Mesodermal cell (in vitro differentiated cells): ENCODE results near the gene SLC4A4.

Experiments used
- H3K27ac ChIP-seq: 2 replicates; pipeline ENCODE4 v1.7.0; 2013; ENCODE audit warnings: mild to moderate bottlenecking, low read depth, low read length, moderate library complexity; ENCODE audit not compliant: severe bottlenecking
- H3K36me3 ChIP-seq: 2 replicates; pipeline ENCODE4 v1.7.1; 2013; ENCODE audit warnings: mild to moderate bottlenecking, low read length, moderate library complexity; ENCODE audit not compliant: control insufficient read depth, insufficient read depth
- H3K4me1 ChIP-seq: one replicate; pipeline ENCODE4 v1.7.1; 2013; ENCODE audit warnings: mild to moderate bottlenecking, low read length; ENCODE audit not compliant: insufficient read depth, control insufficient read depth, poor library complexity, severe bottlenecking
- H3K4me3 ChIP-seq: 2 replicates; pipeline ENCODE4 v1.7.0; 2013; ENCODE audit warnings: low read length, control low read depth, mild to moderate bottlenecking; ENCODE audit not compliant: insufficient read depth, poor library complexity, severe bottlenecking; ENCODE audit errors: extremely low read depth
- H3K9me3 ChIP-seq: 2 replicates; pipeline ENCODE4 v1.7.1; 2013; ENCODE audit warnings: mild to moderate bottlenecking, low read length, moderate library complexity; ENCODE audit not compliant: control insufficient read depth
- whole genome bisulfite sequencing, 2 experiments: methylation state at CpG; one replicate each; pipeline ENCODE4 v1.1.5; 2013; ENCODE audit warnings: missing lambda C conversion rate in 2 of 2; ENCODE audit not compliant: insufficient coverage in 2 of 2; 5-methylcytosine and 5-hydroxymethylcytosine counted together

SLC4A4 gene

DNA sequence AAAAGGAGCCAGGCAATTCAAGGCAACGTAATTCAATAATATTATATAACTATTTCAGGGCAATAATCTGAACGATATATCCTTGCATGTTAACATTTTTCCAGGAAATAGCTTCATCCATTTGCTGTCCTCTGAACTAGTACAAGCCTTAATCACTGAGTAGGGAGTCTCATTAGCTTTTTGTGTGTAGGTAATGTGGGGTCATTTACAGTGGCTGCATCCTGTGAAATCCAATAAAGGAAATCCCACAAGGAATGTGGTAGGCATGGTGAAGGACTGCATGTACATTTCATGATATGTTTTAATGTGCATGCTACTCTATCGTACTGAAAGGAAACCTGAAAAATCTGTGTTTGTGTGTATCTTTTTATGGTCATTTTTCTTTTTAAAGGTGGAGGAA lies 103.5 kb downstream of the SLC4A4 start:
- H3K4me1 ChIP-seq = no peaks in the 10 kb centered on the region
- no peak overlapping the region for H3K4me3 ChIP-seq
- no peaks in the 10 kb centered on the region for H3K9me3 ChIP-seq
- no peak overlapping the region for H3K27ac ChIP-seq
- no peaks in the 10 kb centered on the region for H3K36me3 ChIP-seq
- 86% methylated on average over 1 of the region's 3 CpGs; no CpG with 5 or more reads in 1 of the 2 experiments for WGBS, 2 experiments

DNA sequence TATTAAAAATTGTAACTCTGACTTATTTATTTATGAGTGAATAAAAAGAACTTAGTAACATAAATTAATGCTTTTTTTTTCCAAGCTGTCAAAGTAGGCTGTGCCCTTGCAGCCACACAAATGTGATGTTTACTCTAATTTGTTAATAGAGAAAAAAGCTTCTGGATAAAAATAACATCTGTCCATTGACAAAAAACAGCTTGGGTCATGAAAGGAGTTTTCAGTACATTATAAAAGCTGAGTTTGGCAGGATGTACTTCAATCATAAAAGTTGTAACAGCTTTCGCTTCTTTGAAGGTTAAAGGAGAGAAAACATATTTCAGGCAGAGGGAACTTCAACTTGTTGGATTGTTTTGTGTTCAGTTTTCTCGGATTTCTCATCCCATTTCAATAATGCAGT lies 105.6 kb downstream of the SLC4A4 start:
- no peak overlapping the region for H3K27ac ChIP-seq
- 88% methylated on average over 1 of the region's 2 CpGs; no CpG with 5 or more reads in 1 of the 2 experiments for WGBS, 2 experiments

DNA sequence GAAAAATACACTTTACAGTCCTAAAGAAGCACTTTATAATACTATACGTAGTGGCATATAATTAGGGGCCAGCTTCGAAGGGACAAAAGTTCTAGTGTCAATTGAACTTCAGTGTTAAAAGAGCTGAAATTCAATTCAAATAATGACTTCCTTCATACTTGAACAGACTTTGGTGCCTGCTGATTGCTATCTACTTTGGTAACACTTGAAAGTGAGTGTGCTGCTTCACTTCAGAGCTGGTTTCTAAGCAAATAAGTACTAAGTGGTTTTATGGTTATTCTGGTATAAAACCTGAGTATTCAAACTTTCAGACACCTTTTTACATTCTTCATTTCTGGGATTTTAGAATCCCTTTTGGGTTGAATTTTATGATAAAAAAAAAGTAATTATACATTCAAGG lies 107.0 kb downstream of the SLC4A4 start:
- no peaks in the 10 kb centered on the region for H3K4me1 ChIP-seq
- H3K9me3 ChIP-seq = no peaks in the 10 kb centered on the region
- WGBS, 2 experiments = no CpG with 5 or more reads among the region's 2 CpGs

More for the DNA sequence above, 105.6 kb downstream of the SLC4A4 start:
- Histone ChIP-seq H3K9me3 (no peaks in the 10 kb centered on the region), H3K36me3 (no peaks in the 10 kb centered on the region), H3K4me3 (no peak overlapping the region), H3K4me1 (no peaks in the 10 kb centered on the region)

DNA sequence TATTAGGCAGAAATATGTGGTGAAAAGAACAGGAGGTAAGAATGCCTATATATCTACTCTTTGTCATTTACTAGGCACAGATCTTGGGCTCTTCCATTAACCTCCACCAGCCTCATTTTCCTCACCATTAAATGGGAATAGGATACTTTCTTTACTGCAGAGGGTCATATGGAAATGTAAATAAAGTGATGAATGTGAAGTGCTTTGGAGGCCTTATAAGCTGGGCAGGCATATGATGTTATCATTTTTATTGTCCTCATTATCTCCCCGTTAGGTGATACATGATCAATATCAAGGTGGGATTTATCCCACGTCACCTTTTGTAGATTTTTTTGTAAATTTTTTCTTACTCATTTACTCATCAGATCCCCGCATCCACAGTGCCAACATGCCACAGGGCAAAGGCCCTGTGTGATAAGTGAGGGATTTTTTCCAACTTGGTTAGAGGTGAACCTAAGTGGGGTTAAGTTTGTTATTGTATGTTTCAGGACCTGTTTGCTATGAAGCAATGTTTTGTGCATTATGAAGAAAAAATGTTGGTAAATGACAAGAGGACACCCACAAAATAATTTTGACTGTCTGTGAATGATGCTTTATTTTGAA lies 107.8 kb downstream of the SLC4A4 start:
- Histone ChIP-seq H3K9me3 (no peaks in the 10 kb centered on the region), H3K4me3 (no peak overlapping the region), H3K36me3 (no peaks in the 10 kb centered on the region), H3K27ac (no peak overlapping the region), H3K4me1 (no peaks in the 10 kb centered on the region)
- no CpG with 5 or more reads among the region's 3 CpGs for WGBS, 2 experiments

More for the DNA sequence above, 107.0 kb downstream of the SLC4A4 start:
- no peaks in the 10 kb centered on the region for H3K36me3 ChIP-seq
- no peak overlapping the region for H3K27ac ChIP-seq
- H3K4me3 ChIP-seq = no peak overlapping the region

DNA sequence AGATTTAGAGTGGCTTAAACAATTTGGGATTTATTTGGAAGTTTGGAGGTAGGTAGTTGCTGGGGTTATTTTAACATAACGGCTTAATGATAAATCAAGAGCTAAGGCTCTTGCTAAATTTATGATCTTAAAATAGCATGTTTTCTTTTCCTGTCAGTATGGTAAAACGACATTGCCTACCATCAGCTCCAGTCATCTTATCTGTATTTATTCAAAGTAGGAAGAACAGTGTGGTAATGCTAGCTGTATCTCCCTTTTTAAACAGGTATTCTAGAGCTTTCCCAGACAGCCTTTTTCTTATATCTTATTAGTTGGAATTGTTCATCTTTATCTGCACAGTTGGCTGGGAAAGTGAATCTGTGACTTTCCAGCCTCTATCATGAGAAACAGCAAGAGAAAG lies 110.2 kb downstream of the SLC4A4 start:
- H3K27ac ChIP-seq = no peak overlapping the region
- no peaks in the 10 kb centered on the region for H3K36me3 ChIP-seq
- 90% methylated on average over 2 of the region's 2 CpGs; no CpG with 5 or more reads in 1 of the 2 experiments for WGBS, 2 experiments
- H3K9me3 ChIP-seq = no peaks in the 10 kb centered on the region
- no peak overlapping the region for H3K4me3 ChIP-seq
- no peaks in the 10 kb centered on the region for H3K4me1 ChIP-seq

DNA sequence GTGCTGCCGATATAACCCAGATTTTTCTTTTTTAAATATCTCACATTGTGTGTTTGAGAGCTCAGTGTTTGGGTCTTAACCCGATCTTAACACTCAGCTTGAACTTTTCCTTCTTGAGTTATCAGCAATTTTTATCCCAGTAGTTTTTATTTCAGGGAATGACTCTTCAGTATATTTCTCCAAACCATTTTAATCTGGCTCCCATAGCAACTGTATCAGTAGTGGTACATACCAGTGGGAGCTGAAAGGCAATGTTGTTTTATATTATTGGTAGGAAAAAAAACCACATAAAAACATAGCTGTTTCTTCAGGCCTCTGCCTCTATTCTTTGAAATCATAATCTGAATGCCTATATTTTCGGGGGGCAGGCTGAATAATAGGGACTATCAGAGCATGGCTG lies 111.1 kb downstream of the SLC4A4 start:
- WGBS, 2 experiments = no CpG with 5 or more reads among the region's 3 CpGs

DNA sequence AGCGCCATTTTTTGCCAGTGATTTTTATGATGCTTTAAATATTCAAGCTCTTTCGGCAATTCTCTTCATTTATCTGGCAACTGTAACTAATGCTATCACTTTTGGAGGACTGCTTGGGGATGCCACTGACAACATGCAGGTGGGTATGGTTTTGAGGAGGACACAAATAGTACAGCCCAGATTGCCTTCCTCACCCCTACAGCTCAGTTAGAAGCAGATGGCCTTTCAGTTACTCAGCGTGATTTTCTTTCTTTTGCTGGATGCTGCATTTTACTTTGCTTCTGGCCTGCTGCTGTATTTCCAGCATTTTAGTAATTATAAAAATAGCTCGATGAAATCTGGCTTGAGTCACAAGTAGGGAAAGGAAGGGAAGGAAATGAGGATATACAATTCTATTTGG lies 114.7 kb downstream of the SLC4A4 start:
- H3K27ac ChIP-seq = no peak overlapping the region
- 88 to 100% methylated on average over 2 to 4 of the region's 4 CpGs for WGBS, 2 experiments
- no peak overlapping the region for H3K4me3 ChIP-seq
- H3K9me3 ChIP-seq = no peaks in the 10 kb centered on the region
- H3K36me3 ChIP-seq = no peaks in the 10 kb centered on the region
- H3K4me1 ChIP-seq = peaks cover 13% of the 10 kb centered on the region

More for the DNA sequence above, 111.1 kb downstream of the SLC4A4 start:
- H3K4me3 ChIP-seq = no peak overlapping the region
- no peak overlapping the region for H3K27ac ChIP-seq
- H3K36me3 ChIP-seq = no peaks in the 10 kb centered on the region
- H3K9me3 ChIP-seq = no peaks in the 10 kb centered on the region
- no peaks in the 10 kb centered on the region for H3K4me1 ChIP-seq

DNA sequence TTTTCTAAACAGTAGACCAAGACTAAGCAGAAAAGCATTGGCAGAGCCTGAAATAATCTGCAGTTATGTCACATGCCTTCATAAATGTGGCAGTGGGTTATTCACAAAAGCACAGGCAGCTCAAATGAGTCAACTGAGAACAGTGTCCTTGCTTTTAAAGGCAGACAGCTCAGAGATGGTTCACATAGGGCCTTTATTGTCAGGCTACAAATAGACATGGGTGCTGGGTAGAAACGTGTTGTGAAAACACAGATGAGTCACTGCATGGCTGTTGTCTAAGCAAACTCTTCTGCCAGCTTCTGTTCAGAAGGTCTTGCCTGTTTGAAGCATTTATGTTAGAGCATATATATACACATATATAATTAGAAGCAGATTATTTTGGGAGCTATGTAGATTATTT lies 118.0 kb downstream of the SLC4A4 start:
- H3K36me3 ChIP-seq = no peaks in the 10 kb centered on the region
- peaks cover 13% of the 10 kb centered on the region for H3K4me1 ChIP-seq
- WGBS, 2 experiments = 50% methylated on average over 1 of the region's 1 CpG; no CpG with 5 or more reads in 1 of the 2 experiments
- H3K9me3 ChIP-seq = no peaks in the 10 kb centered on the region
- H3K27ac ChIP-seq = peak overlapping the region; percentile 38
- no peak overlapping the region for H3K4me3 ChIP-seq

DNA sequence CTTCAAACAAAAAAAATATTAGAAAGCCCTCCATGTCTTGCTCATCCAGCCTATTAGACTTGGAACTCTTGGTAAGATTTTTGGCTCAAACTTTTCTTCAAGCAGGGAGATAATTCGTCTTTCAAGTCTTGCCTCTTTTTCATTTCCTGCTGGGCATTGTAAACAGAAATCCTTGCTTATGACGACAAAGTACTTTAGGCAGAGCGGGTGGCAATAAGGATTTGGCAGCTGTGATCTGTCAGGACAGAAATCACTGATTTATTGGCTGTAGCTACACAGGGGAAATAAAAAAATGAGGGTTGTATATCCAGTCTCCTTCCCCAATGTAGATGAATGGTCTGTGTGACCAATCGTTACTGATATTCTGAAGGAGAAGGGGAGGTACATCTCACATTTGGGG lies 121.6 kb downstream of the SLC4A4 start:
- Histone ChIP-seq H3K4me3 (no peak overlapping the region), H3K9me3 (no peaks in the 10 kb centered on the region), H3K4me1 (peaks cover 13% of the 10 kb centered on the region), H3K36me3 (no peaks in the 10 kb centered on the region), H3K27ac (no peak overlapping the region)
- WGBS, 2 experiments = 79 to 100% methylated on average over 3 to 4 of the region's 4 CpGs

DNA sequence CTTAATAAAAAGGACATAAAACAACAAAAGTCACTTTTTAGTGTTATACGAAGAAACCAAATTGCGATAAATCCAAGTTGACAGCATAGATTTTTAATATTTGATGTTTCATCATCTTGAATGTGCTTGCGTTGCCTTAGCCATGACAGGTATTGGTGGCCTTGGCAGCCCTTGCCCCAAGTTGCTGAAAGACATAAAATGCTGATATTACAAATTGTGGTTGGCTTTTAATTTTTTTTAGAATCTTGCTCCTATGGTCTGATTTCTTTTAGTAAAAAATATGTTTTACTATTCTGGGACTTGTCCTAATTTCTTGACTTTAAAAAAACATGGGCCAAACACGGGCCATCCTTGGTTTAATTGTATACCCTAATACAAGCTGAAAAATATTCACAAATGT lies 122.6 kb downstream of the SLC4A4 start:
- H3K4me1 ChIP-seq = peaks cover 12% of the 10 kb centered on the region
- 92 to 100% methylated on average over 2 to 3 of the region's 4 CpGs for WGBS, 2 experiments

DNA sequence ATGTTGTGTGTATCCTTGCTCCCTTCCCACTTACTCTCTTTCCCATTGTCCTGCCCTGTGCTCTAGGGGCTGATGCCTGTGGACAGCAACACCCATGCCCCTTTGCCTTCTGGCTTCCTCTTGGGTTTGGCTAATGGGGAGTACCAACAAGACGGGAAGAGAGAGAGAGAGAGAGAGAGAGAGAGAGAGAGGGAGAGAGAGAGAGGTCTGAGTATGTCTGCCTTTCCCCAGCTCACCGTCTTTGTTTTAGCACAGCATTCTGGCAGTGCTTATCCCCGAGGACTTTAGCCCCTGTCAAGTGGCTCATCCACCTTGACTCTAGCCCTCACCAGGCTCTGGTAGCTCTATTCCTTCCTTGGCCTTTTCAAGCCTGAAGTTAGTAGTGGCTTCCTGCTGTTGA lies 128.0 kb downstream of the SLC4A4 start:
- Histone ChIP-seq H3K4me3 (no peak overlapping the region), H3K9me3 (no peaks in the 10 kb centered on the region), H3K27ac (no peak overlapping the region), H3K4me1 (no peaks in the 10 kb centered on the region), H3K36me3 (no peaks in the 10 kb centered on the region)
- WGBS, 2 experiments = 94 to 100% methylated on average over 1 to 2 of the region's 3 CpGs

More for the DNA sequence above, 122.6 kb downstream of the SLC4A4 start:
- no peak overlapping the region for H3K27ac ChIP-seq
- no peak overlapping the region for H3K4me3 ChIP-seq
- H3K9me3 ChIP-seq = no peaks in the 10 kb centered on the region
- H3K36me3 ChIP-seq = no peaks in the 10 kb centered on the region
